HEK293T (cell line): ENCODE measurements around the gene KASH5.

Experiments
- ARNT ChIP-seq: fragments of 450-650 bp; IDR thresholded peaks from 2 replicates; pipeline ENCODE4 v1.6.1; 2017; ENCODE audit warnings: mild to moderate bottlenecking
- FOXK2 ChIP-seq: fragments of 450-650 bp; IDR thresholded peaks from 2 replicates; pipeline ENCODE4 v1.6.1; 2016; ENCODE audit warnings: mild to moderate bottlenecking
- FOXM1 ChIP-seq: fragments of 450-650 bp; IDR thresholded peaks from 2 replicates; pipeline ENCODE4 v1.6.1; 2017; ENCODE audit warnings: mild to moderate bottlenecking, borderline replicate concordance
- L3MBTL2 ChIP-seq: fragments of 450-650 bp; conservative IDR thresholded peaks from 2 replicates; pipeline ENCODE4 v1.6.1; 2016; ENCODE audit warnings: mild to moderate bottlenecking
- NFRKB ChIP-seq: fragments of 450-650 bp; IDR thresholded peaks from 2 replicates; pipeline ENCODE4 v1.6.1; 2016; ENCODE audit warnings: mild to moderate bottlenecking, moderate library complexity
- SP1 ChIP-seq: fragments of 450-650 bp; IDR thresholded peaks from 2 replicates; pipeline ENCODE4 v1.6.1; 2017
- TARDBP ChIP-seq: fragments of 450-650 bp; IDR thresholded peaks from 2 replicates; pipeline ENCODE4 v1.6.1; 2016

DNA sequence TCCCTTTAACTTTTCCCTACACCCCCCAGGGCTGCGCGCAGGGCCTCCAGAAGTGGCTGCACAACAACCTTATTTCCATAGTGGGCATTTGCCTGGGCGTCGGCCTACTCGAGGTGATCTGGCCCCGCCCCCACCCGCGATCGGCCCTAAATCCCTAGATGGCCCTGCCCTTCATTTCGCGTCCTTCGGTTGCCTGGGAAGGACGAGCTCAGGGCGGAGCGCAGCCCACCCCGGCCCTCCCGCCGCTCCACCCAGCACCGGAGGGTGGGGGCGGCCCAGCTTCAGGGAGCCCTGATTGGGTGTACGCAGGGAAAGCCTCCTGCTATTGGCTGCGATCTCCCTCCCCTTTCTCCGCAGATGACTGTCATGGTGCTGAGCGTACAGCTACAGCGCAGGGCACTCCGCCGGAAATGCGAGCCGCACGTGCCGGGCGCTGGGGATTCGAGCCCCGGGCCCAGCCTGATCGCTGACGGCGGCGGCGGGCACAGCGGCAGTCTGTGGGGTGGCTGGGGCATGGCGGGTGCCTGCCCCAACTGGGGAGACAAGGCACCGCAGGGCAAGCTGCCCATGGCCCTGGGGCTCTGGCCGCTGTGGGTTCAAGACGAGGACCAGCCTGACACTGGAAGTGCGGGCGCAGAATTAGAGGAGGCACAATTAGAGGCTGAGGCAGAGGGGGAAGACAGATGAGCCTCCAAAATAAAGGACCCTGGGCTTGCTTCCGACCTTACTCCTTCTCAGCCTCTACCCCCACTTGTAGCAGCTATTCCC is 48.6 kb upstream of the KASH5 start:
- no peak for TF ChIP-seq FOXK2
- no peak for TF ChIP-seq TARDBP
- TF ChIP-seq ARNT: no peak
- TF ChIP-seq FOXM1: no peak
- TF ChIP-seq SP1: no peak
- TF ChIP-seq L3MBTL2: no peak
- TF ChIP-seq NFRKB: no peak
